DOHH2 (cell line): ENCODE data around the gene MARCHF10.

Experiments
- CTCF ChIP-seq: fragments of 200-600 bp; sonication (generic); IDR thresholded peaks from one replicate; pipeline ENCODE4 v1.5.1; 2014; ENCODE audit warnings: antibody characterized with exemption, mild to moderate bottlenecking, low read depth, low read length; ENCODE audit not compliant: poor library complexity, severe bottlenecking
- EZH2phosphoT487 ChIP-seq: fragments of 200-600 bp; sonication (generic); IDR thresholded peaks from 2 replicates; pipeline ENCODE4 v1.6.1; 2017; ENCODE audit warnings: borderline replicate concordance, mild to moderate bottlenecking, antibody characterized with exemption, low read length, moderate library complexity, mixed read lengths

- no peak for TF ChIP-seq CTCF
- TF ChIP-seq EZH2phosphoT487 = no peak
These were observed 11.8 kb downstream of the MARCHF10 start for GRCh38 chr17:62796291-62796690.
